ENCODE results near the gene STARD5. TPM values are rescaled to one million over a fixed set of nuclear protein-coding genes. Genes with fewer than 3 reads are reported as not detected.

STARD5 gene
- total and polyA plus RNA-seq, 9 of the 15 experiments (the other 6 are each of a cell fraction or from before 2014, with no cell fraction given): 1.7 to 5.7 (median 2.2) TPM

DNA sequence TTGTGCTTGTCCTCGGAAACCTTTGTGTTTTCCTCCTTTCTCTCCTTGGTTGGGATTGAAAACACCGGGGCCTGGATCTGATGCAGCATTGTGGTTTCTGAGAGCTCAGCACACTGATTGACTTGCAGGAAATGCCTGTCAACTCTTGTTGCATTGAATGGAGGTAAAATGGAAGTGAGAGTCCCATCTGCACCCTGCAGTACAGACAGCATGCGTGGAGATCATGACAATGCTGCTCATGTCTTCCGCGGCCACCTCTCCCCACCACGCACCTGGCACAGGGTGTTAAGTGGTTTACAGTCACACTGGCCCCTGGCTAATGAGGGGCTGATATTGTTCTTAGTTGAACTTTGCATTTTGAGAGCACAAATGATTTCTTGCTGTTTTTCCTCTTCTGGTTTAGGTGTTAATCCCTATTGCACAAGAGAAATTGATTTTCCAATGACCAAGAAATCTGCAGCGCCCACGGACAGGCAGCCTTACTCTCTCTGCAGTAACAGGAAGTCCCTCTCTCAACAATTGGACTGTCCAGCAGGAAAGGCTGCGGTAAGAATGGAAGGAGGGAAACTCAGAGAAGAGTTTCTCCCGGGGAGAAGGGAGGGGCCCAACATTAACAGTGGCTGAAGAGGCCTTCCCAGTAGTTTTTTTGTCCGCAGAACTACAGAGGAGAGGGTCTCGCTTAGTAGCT is 58.5 kb downstream of the STARD5 start (continued):
- TF ChIP-seq, protein P1, sequence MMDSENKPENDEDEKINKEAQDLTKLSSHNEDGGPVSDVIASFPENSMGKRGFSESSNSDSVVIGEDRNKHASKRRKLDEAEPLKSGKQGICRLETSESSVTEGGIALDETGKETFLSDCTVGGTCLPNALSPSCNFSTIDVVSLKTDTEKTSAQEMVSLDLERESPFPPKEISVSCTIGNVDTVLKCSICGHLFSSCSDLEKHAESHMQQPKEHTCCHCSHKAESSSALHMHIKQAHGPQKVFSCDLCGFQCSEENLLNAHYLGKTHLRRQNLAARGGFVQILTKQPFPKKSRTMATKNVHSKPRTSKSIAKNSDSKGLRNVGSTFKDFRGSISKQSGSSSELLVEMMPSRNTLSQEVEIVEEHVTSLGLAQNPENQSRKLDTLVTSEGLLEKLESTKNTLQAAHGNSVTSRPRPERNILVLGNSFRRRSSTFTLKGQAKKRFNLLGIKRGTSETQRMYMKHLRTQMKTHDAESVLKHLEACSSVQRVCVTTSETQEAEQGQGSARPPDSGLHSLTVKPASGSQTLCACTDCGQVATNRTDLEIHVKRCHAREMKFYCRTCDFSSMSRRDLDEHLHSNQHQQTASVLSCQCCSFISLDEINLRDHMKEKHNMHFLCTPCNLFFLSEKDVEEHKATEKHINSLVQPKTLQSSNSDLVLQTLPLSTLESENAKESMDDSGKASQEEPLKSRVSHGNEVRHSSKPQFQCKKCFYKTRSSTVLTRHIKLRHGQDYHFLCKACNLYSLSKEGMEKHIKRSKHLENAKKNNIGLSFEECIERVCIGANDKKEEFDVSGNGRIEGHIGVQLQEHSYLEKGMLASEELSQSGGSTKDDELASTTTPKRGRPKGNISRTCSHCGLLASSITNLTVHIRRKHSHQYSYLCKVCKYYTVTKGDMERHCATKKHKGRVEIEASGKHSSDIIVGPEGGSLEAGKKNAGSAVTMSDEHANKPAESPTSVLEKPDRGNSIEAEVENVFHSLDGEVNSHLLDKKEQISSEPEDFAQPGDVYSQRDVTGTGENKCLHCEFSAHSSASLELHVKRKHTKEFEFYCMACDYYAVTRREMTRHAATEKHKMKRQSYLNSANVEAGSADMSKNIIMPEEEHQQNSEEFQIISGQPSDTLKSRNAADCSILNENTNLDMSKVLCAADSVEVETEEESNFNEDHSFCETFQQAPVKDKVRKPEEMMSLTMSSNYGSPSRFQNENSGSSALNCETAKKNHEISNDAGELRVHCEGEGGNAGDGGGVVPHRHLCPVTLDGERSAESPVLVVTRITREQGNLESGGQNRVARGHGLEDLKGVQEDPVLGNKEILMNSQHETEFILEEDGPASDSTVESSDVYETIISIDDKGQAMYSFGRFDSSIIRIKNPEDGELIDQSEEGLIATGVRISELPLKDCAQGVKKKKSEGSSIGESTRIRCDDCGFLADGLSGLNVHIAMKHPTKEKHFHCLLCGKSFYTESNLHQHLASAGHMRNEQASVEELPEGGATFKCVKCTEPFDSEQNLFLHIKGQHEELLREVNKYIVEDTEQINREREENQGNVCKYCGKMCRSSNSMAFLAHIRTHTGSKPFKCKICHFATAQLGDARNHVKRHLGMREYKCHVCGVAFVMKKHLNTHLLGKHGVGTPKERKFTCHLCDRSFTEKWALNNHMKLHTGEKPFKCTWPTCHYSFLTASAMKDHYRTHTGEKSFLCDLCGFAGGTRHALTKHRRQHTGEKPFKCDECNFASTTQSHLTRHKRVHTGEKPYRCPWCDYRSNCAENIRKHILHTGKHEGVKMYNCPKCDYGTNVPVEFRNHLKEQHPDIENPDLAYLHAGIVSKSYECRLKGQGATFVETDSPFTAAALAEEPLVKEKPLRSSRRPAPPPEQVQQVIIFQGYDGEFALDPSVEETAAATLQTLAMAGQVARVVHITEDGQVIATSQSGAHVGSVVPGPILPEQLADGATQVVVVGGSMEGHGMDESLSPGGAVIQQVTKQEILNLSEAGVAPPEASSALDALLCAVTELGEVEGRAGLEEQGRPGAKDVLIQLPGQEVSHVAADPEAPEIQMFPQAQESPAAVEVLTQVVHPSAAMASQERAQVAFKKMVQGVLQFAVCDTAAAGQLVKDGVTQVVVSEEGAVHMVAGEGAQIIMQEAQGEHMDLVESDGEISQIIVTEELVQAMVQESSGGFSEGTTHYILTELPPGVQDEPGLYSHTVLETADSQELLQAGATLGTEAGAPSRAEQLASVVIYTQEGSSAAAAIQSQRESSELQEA (IDR thresholded peaks at IDR 0.05; ENCODE audit: low read depth): no peak
- 0 out of 2 replicates have a peak, but pooled peaks have one; percentile 37 for TF ChIP-seq SMAD4 (CRISPR knock-in tag; conservative IDR thresholded peaks at IDR 0.05)
- no peak for TF ChIP-seq PML (IDR thresholded peaks at IDR 0.05; ENCODE audit: low read length)
- no peak for TF ChIP-seq ZNF184 (CRISPR knock-in tag; IDR thresholded peaks at IDR 0.05)
- TF ChIP-seq, protein P2, sequence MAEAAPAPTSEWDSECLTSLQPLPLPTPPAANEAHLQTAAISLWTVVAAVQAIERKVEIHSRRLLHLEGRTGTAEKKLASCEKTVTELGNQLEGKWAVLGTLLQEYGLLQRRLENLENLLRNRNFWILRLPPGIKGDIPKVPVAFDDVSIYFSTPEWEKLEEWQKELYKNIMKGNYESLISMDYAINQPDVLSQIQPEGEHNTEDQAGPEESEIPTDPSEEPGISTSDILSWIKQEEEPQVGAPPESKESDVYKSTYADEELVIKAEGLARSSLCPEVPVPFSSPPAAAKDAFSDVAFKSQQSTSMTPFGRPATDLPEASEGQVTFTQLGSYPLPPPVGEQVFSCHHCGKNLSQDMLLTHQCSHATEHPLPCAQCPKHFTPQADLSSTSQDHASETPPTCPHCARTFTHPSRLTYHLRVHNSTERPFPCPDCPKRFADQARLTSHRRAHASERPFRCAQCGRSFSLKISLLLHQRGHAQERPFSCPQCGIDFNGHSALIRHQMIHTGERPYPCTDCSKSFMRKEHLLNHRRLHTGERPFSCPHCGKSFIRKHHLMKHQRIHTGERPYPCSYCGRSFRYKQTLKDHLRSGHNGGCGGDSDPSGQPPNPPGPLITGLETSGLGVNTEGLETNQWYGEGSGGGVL (CRISPR knock-in tag; IDR thresholded peaks at IDR 0.05): no peak
- TF ChIP-seq, protein P3, sequence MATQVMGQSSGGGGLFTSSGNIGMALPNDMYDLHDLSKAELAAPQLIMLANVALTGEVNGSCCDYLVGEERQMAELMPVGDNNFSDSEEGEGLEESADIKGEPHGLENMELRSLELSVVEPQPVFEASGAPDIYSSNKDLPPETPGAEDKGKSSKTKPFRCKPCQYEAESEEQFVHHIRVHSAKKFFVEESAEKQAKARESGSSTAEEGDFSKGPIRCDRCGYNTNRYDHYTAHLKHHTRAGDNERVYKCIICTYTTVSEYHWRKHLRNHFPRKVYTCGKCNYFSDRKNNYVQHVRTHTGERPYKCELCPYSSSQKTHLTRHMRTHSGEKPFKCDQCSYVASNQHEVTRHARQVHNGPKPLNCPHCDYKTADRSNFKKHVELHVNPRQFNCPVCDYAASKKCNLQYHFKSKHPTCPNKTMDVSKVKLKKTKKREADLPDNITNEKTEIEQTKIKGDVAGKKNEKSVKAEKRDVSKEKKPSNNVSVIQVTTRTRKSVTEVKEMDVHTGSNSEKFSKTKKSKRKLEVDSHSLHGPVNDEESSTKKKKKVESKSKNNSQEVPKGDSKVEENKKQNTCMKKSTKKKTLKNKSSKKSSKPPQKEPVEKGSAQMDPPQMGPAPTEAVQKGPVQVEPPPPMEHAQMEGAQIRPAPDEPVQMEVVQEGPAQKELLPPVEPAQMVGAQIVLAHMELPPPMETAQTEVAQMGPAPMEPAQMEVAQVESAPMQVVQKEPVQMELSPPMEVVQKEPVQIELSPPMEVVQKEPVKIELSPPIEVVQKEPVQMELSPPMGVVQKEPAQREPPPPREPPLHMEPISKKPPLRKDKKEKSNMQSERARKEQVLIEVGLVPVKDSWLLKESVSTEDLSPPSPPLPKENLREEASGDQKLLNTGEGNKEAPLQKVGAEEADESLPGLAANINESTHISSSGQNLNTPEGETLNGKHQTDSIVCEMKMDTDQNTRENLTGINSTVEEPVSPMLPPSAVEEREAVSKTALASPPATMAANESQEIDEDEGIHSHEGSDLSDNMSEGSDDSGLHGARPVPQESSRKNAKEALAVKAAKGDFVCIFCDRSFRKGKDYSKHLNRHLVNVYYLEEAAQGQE (IDR thresholded peaks at IDR 0.05; ENCODE audit: borderline replicate concordance): no peak
- TF ChIP-seq, protein P3 (CRISPR knock-in tag; IDR thresholded peaks at IDR 0.05; ENCODE audit: low read depth): no peak
- no peak for TF ChIP-seq KLF6 (CRISPR knock-in tag; IDR thresholded peaks at IDR 0.05; ENCODE audit: borderline replicate concordance)
- no peak for TF ChIP-seq ZNF134 (CRISPR knock-in tag; conservative IDR thresholded peaks at IDR 0.05)
